ENCODE results near the gene PPFIA1.

DNA sequence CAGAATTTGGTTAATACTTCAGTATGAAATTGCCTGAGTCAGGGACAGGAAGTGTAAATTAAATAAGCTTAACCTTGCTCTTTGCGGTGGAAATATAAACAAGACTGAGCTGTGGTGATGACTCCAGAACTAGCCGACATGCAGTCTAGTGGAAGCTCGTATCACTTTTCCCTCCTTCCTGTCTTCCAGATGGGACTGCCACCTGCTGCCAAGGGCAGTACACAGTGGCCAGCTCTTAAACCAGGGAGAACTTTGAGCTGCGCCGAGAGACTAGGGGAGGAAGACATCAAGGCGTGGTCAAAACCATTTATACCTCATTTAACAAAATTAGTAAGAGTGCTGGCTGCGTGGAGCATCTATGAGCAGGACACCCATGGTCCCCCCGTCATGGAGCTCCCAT lies 96.6 kb downstream of the PPFIA1 start:
- TF ChIP-seq, protein P1, sequence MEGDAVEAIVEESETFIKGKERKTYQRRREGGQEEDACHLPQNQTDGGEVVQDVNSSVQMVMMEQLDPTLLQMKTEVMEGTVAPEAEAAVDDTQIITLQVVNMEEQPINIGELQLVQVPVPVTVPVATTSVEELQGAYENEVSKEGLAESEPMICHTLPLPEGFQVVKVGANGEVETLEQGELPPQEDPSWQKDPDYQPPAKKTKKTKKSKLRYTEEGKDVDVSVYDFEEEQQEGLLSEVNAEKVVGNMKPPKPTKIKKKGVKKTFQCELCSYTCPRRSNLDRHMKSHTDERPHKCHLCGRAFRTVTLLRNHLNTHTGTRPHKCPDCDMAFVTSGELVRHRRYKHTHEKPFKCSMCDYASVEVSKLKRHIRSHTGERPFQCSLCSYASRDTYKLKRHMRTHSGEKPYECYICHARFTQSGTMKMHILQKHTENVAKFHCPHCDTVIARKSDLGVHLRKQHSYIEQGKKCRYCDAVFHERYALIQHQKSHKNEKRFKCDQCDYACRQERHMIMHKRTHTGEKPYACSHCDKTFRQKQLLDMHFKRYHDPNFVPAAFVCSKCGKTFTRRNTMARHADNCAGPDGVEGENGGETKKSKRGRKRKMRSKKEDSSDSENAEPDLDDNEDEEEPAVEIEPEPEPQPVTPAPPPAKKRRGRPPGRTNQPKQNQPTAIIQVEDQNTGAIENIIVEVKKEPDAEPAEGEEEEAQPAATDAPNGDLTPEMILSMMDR (conservative IDR thresholded peaks at IDR 0.05) = no peak
- TF ChIP-seq ZFX (IDR thresholded peaks at IDR 0.05) = no peak

Measured in C4-2B (cell line).